Spinal cord (tissue), 10 donors: ENCODE data around the gene BARHL1. TPM values are rescaled to one million over a fixed set of nuclear protein-coding genes. Genes with fewer than 3 reads are reported as not detected.

Source experiments
- DNase-seq, 6 donors: peaks; one replicate each; pipeline versions ENCODE4 v3.0.0 to v3.0.0-alpha.2; 2013 to 2015; ENCODE audit warnings: low spot score in 6 of 6, low read depth in 4 of 6
- H3K27ac ChIP-seq: one replicate; pipeline ENCODE4 v1.5.1; 2013; ENCODE audit warnings: low read depth, low read length, control low read depth
- H3K27me3 ChIP-seq: one replicate; pipeline ENCODE4 v1.6.1; 2013; ENCODE audit warnings: low read length; ENCODE audit not compliant: control insufficient read depth, insufficient read depth
- H3K36me3 ChIP-seq: one replicate; pipeline ENCODE4 v1.6.1; 2013; ENCODE audit warnings: low read length; ENCODE audit not compliant: control insufficient read depth, insufficient read depth
- H3K4me1 ChIP-seq: one replicate; pipeline ENCODE4 v1.6.1; 2013; ENCODE audit warnings: low read length; ENCODE audit not compliant: control insufficient read depth, insufficient read depth
- H3K4me3 ChIP-seq: one replicate; pipeline ENCODE4 v1.5.1; 2013; ENCODE audit warnings: low read depth, low read length, control low read depth
- H3K9me3 ChIP-seq: one replicate; pipeline ENCODE4 v1.6.1; 2013; ENCODE audit warnings: low read length; ENCODE audit not compliant: control insufficient read depth, insufficient read depth
- WGBS: methylation state at CpG from one replicate; pipeline ENCODE4 v1.1.5; 2013; ENCODE audit warnings: missing lambda C conversion rate; ENCODE audit not compliant: insufficient coverage; 5-methylcytosine and 5-hydroxymethylcytosine counted together
- polyA plus RNA-seq, 2 donors: library from polyadenylated mRNA; unstranded; fragments of 120-200 nt; gene quantifications; one replicate each; pipeline ENCODE4 v1.2.1, GENCODE V29; 2013; ENCODE audit not compliant: insufficient read length in 2 of 2
- total RNA-seq, 2 donors: library from RNA; depleted of rRNA in 1 of 2; stranded (reverse); fragments of 120-200 nt in 1 of 2; fragments of >200 nt in 1 of 2; gene quantifications; one replicate each; pipeline versions ENCODE4 v1.2.3 to v1.2.4, GENCODE V29; 2013 to 2014
- donor health status: healthy.

Gene BARHL1
- total and polyA plus RNA-seq, 4 donors = 2.0 to 3.3 (median 3.2) TPM; not detected in 1

DNA sequence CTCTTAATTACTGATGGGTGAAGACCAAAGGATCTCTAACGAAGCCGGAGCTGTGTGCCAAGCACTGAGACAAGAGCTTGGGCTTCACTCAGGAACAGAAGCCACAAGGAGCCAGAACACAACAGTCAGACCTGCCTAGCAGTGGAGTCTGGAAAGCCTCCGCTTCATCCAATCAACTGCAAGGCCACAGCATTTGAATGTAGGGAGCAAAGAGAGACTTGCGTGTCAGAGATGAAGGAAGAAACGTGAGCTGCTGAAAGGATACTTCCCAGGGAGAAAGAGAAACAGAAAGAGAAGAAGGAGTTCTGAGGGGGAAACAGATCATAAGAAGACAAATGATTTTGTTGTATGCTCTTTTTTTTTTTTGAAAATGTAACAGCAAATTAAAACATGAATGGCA is 43.9 kb downstream of the BARHL1 start:
- Histone ChIP-seq H3K4me1 (no peaks in the 10 kb centered on the region), H3K27me3 (no peaks in the 10 kb centered on the region), H3K27ac (no peak overlapping the region), H3K9me3 (no peaks in the 10 kb centered on the region), H3K36me3 (peaks cover 34% of the 10 kb centered on the region), H3K4me3 (no peak overlapping the region)
- 86% methylated on average over 4 of the region's 5 CpGs for WGBS
- DNase-seq = no peak

DNA sequence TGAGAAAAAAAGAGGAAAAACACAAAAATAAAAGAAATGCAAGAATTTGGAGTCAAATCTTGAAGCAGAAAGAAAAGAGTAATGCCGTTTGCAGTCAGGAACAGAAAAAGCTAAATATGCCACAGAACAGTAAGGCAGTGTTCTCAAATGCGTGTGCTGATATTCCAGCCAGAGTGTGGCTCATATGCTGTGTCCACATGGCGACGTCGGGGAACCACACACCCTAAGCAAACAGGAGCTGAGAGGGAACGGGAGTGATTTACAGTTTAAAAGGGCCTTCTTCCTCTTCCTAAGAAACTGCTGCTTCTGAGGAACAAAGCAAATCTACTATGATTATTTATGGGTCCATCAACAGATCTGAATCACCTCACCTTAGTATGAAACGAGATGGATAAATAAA is 44.7 kb downstream of the BARHL1 start:
- no peaks in the 10 kb centered on the region for H3K4me1 ChIP-seq
- no peaks in the 10 kb centered on the region for H3K27me3 ChIP-seq
- peaks cover 40% of the 10 kb centered on the region for H3K36me3 ChIP-seq
- no peak for DNase-seq
- WGBS = 77% methylated on average over 2 of the region's 7 CpGs
- no peak overlapping the region for H3K4me3 ChIP-seq
- H3K9me3 ChIP-seq = no peaks in the 10 kb centered on the region
- H3K27ac ChIP-seq = no peak overlapping the region

GRCh38 chr9:132627594-132627993 is 45.2 kb downstream of the BARHL1 start:
- Histone ChIP-seq H3K27me3 (no peaks in the 10 kb centered on the region), H3K9me3 (no peaks in the 10 kb centered on the region), H3K4me3 (no peak overlapping the region), H3K4me1 (no peaks in the 10 kb centered on the region), H3K27ac (no peak overlapping the region), H3K36me3 (peaks cover 40% of the 10 kb centered on the region)
- DNase-seq = no peak
- 81% methylated on average over 9 of the region's 11 CpGs for WGBS

DNA sequence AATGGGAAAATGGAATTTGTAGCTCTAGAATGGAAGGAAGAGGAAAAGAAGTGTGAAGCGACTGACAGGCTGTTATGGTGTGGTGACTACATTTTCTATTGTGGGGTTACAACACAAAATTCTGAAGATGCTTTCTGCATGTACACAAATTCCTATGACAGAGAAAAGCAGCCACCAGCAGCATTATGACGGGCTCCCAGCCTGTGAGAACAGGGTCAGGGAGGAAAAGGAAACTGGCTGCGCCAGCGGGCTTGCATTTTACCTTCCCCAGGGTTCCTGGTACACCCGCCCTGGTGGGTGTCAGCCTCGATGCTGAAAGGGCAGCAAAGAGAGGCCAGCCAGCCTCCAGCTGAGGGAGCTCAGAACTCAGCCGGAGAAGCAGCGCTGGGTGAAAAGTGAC is 46.3 kb downstream of the BARHL1 start:
- Histone ChIP-seq H3K36me3 (peaks cover 40% of the 10 kb centered on the region), H3K9me3 (no peaks in the 10 kb centered on the region), H3K27me3 (no peaks in the 10 kb centered on the region), H3K27ac (no peak overlapping the region), H3K4me3 (no peak overlapping the region), H3K4me1 (no peaks in the 10 kb centered on the region)
- WGBS = 91% methylated on average over 7 of the region's 8 CpGs
- DNase-seq = no peak

- Histone ChIP-seq H3K27me3 (no peaks in the 10 kb centered on the region), H3K36me3 (peaks cover 38% of the 10 kb centered on the region), H3K9me3 (no peaks in the 10 kb centered on the region), H3K4me1 (no peaks in the 10 kb centered on the region), H3K27ac (no peak overlapping the region), H3K4me3 (no peak overlapping the region)
- DNase-seq = no peak
- 65% methylated on average over 7 of the region's 9 CpGs for WGBS
These were observed 47.7 kb downstream of the BARHL1 start for GRCh38 chr9:132630116-132630515.

- H3K27me3 ChIP-seq = no peaks in the 10 kb centered on the region
- WGBS = no CpG with 5 or more reads among the region's 3 CpGs
- peaks cover 36% of the 10 kb centered on the region for H3K36me3 ChIP-seq
These were observed 48.4 kb downstream of the BARHL1 start for GRCh38 chr9:132630811-132631210.

DNA sequence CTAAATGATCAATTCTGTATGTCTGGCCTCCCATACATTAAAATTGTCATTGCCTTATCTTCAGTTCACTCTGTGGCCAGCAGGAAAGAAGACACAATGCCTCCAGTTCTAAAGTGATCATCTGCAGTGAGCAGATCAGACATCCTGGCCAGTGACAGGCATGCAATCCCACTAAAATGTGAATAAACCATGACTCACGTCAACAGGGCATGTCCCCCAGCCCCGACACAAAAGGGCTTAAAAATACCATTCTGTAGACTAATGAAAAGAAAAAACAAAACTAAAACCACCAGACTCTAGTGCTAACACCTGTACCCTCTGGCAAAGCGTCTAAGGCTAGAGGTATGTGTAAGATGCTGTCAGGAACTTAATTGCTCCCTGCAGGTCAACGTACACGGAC is 48.9 kb downstream of the BARHL1 start:
- no peak overlapping the region for H3K4me3 ChIP-seq
- H3K27ac ChIP-seq = no peak overlapping the region
- no peaks in the 10 kb centered on the region for H3K9me3 ChIP-seq
- no peak for DNase-seq
- 87% methylated on average over 3 of the region's 5 CpGs for WGBS
- no peaks in the 10 kb centered on the region for H3K27me3 ChIP-seq
- peaks cover 36% of the 10 kb centered on the region for H3K36me3 ChIP-seq
- no peaks in the 10 kb centered on the region for H3K4me1 ChIP-seq

More at GRCh38 chr9:132630811-132631210, 48.4 kb downstream of the BARHL1 start:
- Histone ChIP-seq H3K4me3 (no peak overlapping the region), H3K27ac (no peak overlapping the region), H3K4me1 (no peaks in the 10 kb centered on the region), H3K9me3 (no peaks in the 10 kb centered on the region)
- DNase-seq = no peak

GRCh38 chr9:132631685-132632084 is 49.3 kb downstream of the BARHL1 start:
- Histone ChIP-seq H3K4me3 (no peak overlapping the region), H3K9me3 (no peaks in the 10 kb centered on the region), H3K27ac (no peak overlapping the region), H3K27me3 (no peaks in the 10 kb centered on the region), H3K36me3 (peaks cover 36% of the 10 kb centered on the region), H3K4me1 (no peaks in the 10 kb centered on the region)
- no peak for DNase-seq
- 80% methylated on average over 2 of the region's 7 CpGs for WGBS

DNA sequence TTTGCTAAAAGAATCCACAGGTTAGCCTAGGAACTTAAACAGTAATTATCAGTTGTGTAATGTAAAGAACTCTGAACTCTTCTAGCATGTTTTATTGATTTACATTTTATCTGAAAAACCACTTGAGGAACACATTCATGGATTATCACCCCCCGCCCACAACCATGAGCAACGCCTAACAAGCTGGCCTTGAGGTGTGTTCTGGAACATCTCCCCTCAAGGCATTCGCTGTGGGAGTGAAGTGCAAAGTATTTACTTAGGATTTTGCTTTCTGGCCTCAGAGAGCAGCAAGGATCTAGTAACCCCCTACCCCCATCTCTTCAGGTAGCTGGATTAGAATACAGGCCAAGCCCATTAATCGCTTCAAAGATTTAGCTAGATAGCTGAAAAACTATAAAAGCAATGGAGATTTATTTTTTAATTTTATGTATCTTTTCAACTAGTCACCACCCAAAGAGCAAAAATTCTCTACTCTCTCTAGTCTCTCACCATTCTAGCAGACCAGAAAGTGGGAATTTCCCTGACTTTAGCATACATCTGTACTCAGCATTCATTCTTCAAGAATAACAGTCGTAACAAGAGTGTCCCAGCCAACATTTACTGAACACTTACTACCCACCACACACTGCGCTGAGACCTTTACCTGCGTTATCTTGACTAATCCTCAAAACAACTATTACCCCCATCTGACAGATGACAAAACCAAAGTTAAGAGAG is 50.2 kb downstream of the BARHL1 start:
- Histone ChIP-seq H3K36me3 (peaks cover 38% of the 10 kb centered on the region), H3K27me3 (no peaks in the 10 kb centered on the region), H3K4me3 (no peak overlapping the region), H3K27ac (no peak overlapping the region), H3K4me1 (no peaks in the 10 kb centered on the region), H3K9me3 (no peaks in the 10 kb centered on the region)
- DNase-seq = no peak
- 100% methylated on average over 1 of the region's 7 CpGs for WGBS

DNA sequence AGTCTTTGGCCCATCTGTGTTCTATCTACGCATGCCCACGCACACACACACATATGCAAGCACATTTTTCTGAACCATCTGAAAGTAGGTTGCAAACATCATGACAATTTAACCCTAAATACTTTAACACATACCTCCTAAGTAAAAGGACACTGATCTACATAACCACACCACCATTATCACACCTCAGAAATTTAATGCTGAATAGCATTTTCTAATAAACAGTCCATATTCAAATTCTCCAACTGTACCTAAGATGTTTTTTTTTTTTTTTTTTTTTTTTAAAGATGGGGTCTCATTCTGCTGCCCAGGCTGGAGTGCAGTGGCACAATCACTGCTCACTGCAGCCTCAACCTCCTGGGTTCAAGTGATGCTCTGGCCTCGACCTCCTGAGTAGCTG is 51.9 kb downstream of the BARHL1 start:
- Histone ChIP-seq H3K27ac (no peak overlapping the region), H3K4me1 (no peaks in the 10 kb centered on the region), H3K36me3 (peaks cover 32% of the 10 kb centered on the region), H3K27me3 (no peaks in the 10 kb centered on the region), H3K4me3 (no peak overlapping the region), H3K9me3 (no peaks in the 10 kb centered on the region)
- whole genome bisulfite sequencing = 90% methylated on average over 3 of the region's 3 CpGs
- DNase-seq = no peak
